Measurements from ENCODE around the gene MKNK1. TPM values are rescaled to one million over a fixed set of nuclear protein-coding genes. Genes with fewer than 3 reads are reported as not detected.

The MKNK1 gene
- total RNA-seq, 2 experiments from 2014 or later, result 27.1 to 29.6 TPM

DNA sequence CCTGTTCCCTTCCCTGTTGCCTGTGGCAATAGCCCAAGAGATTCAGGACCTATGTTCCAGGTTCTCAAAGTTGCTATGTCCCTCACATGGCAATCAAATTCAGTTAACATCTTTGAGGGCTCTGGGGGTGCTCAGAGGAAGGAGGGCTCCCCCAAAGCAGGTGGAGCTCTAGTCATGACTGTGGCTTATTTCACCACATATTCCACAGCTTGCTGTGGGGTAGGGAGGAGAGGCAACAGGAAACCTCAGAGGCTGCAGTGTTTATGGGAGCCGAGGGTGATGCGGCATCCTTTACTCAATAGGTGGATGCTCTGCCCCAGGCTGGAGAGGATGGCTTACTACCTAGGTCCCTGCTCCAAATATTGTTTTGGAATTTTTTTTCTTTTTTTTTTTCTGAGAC, 1.2 kb upstream of the MKNK1 start:
- CTCF ChIA-PET, result interaction anchor here (1.0 to 3.6 kb wide), 2 partner anchors 12 to 46 kb away, joined by 3 to 20 read pairs; partner anchors contain the start of gene MOB3C
- peaks cover 39% of the 10 kb centered on the region for H3K4me1 ChIP-seq (ENCODE audit: insufficient read depth, low read length)
- DNase-seq (peak in 5 of 14 experiments; percentile 13 to 70 (median 43)), ATAC-seq (ENCODE audit: poor library complexity) (peak; percentile 10)
- Mint-ChIP-seq H3K27me3 (no peaks in the 10 kb centered on the region), H3K27ac (peak overlapping the region; percentile 86), H3K4me1 (ENCODE audit: low read depth) (peaks cover 63% of the 10 kb centered on the region), H3K4me3 (peak overlapping the region; percentile 93), H3K9me3 (no peaks in the 10 kb centered on the region), H3K36me3 (ENCODE audit: low read depth) (peaks cover 33% of the 10 kb centered on the region)
- H3K36me3 ChIP-seq (ENCODE audit: insufficient read depth, low read length), result peaks cover 23% of the 10 kb centered on the region
- H3K27me3 ChIP-seq (ENCODE audit: control insufficient read depth in 1 of 2, insufficient read depth in 2 of 2, low read length in 2 of 2), result no peaks in the 10 kb centered on the region
- H3K27ac ChIP-seq (ENCODE audit: low read depth in 1 of 2, low read length in 2 of 2), result no peak overlapping the region
- POLR2A ChIA-PET, result interaction anchor here (1.1 to 6.2 kb wide), 4 partner anchors 11 to 114 kb away, joined by 3 to 163 read pairs (median 13); partner anchors contain the start of genes ATPAF1, EFCAB14 and MOB3C
- intact Hi-C loops (cut with DNase I, micrococcal nuclease), result loop anchor here in 1 of 2 experiments (2.0 to 10.0 kb wide), 3 partner anchors 62 to 730 kb away; partner anchors contain the start of gene CMPK1
- H3K4me3 ChIP-seq (ENCODE audit: low read length), result peak overlapping the region; percentile 98
- no peaks in the 10 kb centered on the region for H3K9me3 ChIP-seq (ENCODE audit: control insufficient read depth in 1 of 2, insufficient read depth in 1 of 2, low read length in 2 of 2)
- no peak for TF ChIP-seq CTCF (IDR thresholded peaks at IDR 0.05)

- peak overlapping the region in 1 of 2 donors; percentile 46 for H3K27ac ChIP-seq (ENCODE audit: low read depth in 1 of 2, low read length in 2 of 2)
- intact Hi-C loops (cut with DNase I, micrococcal nuclease), result loop anchor here (5.0 to 10.0 kb wide), 3 partner anchors 69 to 731 kb away; partner anchors contain the start of genes CMPK1 (in 1 of the 2) and EFCAB14 (in 1 of the 2)
- no peaks in the 10 kb centered on the region for H3K9me3 Mint-ChIP-seq
- H3K27me3 ChIP-seq (ENCODE audit: control insufficient read depth in 1 of 2, insufficient read depth in 2 of 2, low read length in 2 of 2), result no peaks in the 10 kb centered on the region
- peak overlapping the region; percentile 86 for H3K27ac Mint-ChIP-seq
- peak overlapping the region; percentile 98 for H3K4me3 ChIP-seq (ENCODE audit: low read length)
- peaks cover 8% of the 10 kb centered on the region for H3K36me3 ChIP-seq (ENCODE audit: insufficient read depth, low read length)
- ATAC-seq (ENCODE audit: poor library complexity) (no peak), DNase-seq (no peak)
- POLR2A ChIA-PET, result interaction anchor here (0.6 to 6.2 kb wide), 14 partner anchors 13 to 834 kb away, joined by 3 to 163 read pairs (median 4); partner anchors contain the start of genes ATPAF1, FOXD2, LRRC41 and MOB3C
- peaks cover 54% of the 10 kb centered on the region for H3K4me1 ChIP-seq (ENCODE audit: insufficient read depth, low read length)
- no peaks in the 10 kb centered on the region for H3K27me3 Mint-ChIP-seq
- TF ChIP-seq CTCF (IDR thresholded peaks at IDR 0.05), result no peak
- CTCF ChIA-PET, result interaction anchor here (0.7 to 3.6 kb wide), 5 partner anchors 9 to 122 kb away, joined by 3 to 20 read pairs (median 6); partner anchors contain the start of genes ATPAF1 and MOB3C
- H3K36me3 Mint-ChIP-seq (ENCODE audit: low read depth), result peaks cover 15% of the 10 kb centered on the region
- H3K9me3 ChIP-seq (ENCODE audit: control insufficient read depth in 1 of 2, insufficient read depth in 1 of 2, low read length in 2 of 2), result no peaks in the 10 kb centered on the region
- H3K4me1 Mint-ChIP-seq (ENCODE audit: low read depth), result peaks cover 72% of the 10 kb centered on the region
- H3K4me3 Mint-ChIP-seq, result peak overlapping the region; percentile 93
These were observed 599 bp downstream of the MKNK1 start for GRCh38 chr1:46603481-46603857.

DNA sequence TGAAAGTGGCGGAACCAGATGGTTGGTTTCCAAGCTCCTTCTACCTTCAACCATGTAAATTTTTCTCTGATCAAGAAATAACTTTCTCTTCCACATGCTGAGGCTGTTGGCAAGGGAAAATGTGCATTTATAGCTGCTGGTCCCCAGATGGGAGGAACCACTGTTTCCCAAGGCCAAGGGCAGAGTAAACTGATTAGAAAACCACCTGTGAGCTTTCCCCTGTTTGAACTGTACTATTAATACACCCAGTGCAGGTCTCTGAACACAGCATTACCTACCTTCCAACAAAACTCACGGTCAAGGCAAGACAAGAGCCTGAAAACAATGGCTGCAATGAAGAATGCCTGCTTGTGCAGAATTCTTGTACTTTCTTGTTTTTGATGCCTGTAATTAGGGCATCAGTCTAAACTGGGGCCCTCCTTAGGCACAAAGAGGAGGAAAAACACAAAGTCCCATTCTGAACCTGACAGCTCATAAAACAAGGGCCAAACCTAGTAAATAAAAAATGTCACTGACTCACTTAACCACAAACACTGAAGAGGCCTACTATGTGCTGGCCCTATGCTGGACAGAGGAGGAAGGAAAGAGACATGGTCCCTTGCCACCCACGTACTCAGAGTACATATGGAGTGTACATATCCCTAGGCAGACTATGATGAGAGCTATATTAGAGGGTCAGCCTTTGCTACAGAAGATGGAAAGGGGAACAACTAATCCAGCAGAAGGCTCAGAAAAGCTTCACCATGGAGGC, 2.6 kb downstream of the MKNK1 start:
- peaks cover 13% of the 10 kb centered on the region for H3K36me3 Mint-ChIP-seq (ENCODE audit: low read depth)
- CTCF ChIA-PET, result no interaction called here
- H3K4me1 Mint-ChIP-seq (ENCODE audit: low read depth), result peaks cover 83% of the 10 kb centered on the region
- TF ChIP-seq CTCF (IDR thresholded peaks at IDR 0.05), result no peak
- peak overlapping the region; percentile 41 for H3K27ac Mint-ChIP-seq
- Histone ChIP-seq H3K9me3 (ENCODE audit: control insufficient read depth in 1 of 2, insufficient read depth in 1 of 2, low read length in 2 of 2) (no peaks in the 10 kb centered on the region), H3K27me3 (ENCODE audit: control insufficient read depth in 1 of 2, insufficient read depth in 2 of 2, low read length in 2 of 2) (no peaks in the 10 kb centered on the region), H3K27ac (ENCODE audit: low read depth in 1 of 2, low read length in 2 of 2) (no peak overlapping the region), H3K4me1 (ENCODE audit: insufficient read depth, low read length) (peaks cover 53% of the 10 kb centered on the region), H3K4me3 (ENCODE audit: low read length) (no peak overlapping the region), H3K36me3 (ENCODE audit: insufficient read depth, low read length) (no peaks in the 10 kb centered on the region)
- intact Hi-C loops (cut with DNase I, micrococcal nuclease), result loop anchor here (5.0 to 10.0 kb wide), 3 partner anchors 67 to 733 kb away; partner anchors contain the start of genes CMPK1 (in 1 of the 2) and EFCAB14 (in 1 of the 2)
- H3K9me3 Mint-ChIP-seq, result no peaks in the 10 kb centered on the region
- ATAC-seq (ENCODE audit: poor library complexity) (no peak), DNase-seq (no peak)
- POLR2A ChIA-PET, result interaction anchor here (1.4 kb wide), 1 partner anchor 16 kb away, joined by 4 read pairs; the partner anchor contains the start of gene MOB3C
- H3K27me3 Mint-ChIP-seq, result no peaks in the 10 kb centered on the region
- peak overlapping the region; percentile 76 for H3K4me3 Mint-ChIP-seq

Data from CD4-positive, alpha-beta T cell (primary cell).